K562 (cell line): Measurements from ENCODE around the gene ALDH16A1.

Experiments
- BRD9 ChIP-seq: fragments of 450-650 bp; IDR thresholded peaks from 2 replicates; pipeline ENCODE4 v1.6.1; 2018; ENCODE audit warnings: low read depth; ENCODE audit not compliant: partially characterized antibody
- CTCF ChIP-seq, 3 experiments: IDR thresholded peaks in 2 of 3; conservative IDR thresholded peaks in 1 of 3; 2 replicates each; pipeline ENCODE4 v1.5.1; 2011 to 2012; ENCODE audit warnings: low read length in 3 of 3, mild to moderate bottlenecking in 3 of 3, control low read depth in 2 of 3, improper control_type of control experiment in 1 of 3, inconsistent platforms in 1 of 3, low read depth in 1 of 3, mixed read lengths in 1 of 3, moderate library complexity in 1 of 3; ENCODE audit not compliant: insufficient read depth in 2 of 3
- KDM1A ChIP-seq, 2 experiments: fragments of 450-650 bp; IDR thresholded peaks; 2 replicates each; pipeline ENCODE4 v1.6.1; 2016; ENCODE audit warnings: mild to moderate bottlenecking in 2 of 2
- NFYB ChIP-seq: IDR thresholded peaks from 2 replicates; pipeline ENCODE4 v1.6.1; 2011; ENCODE audit warnings: mild to moderate bottlenecking, moderate library complexity; ENCODE audit not compliant: insufficient read length; ENCODE audit errors: extremely low read depth
- NR1H2 ChIP-seq: sonication (generic); formaldehyde crosslinking; IDR thresholded peaks from 2 replicates; pipeline ENCODE4 v1.4.0; 2020; ENCODE audit warnings: mild to moderate bottlenecking, missing genetic modification reagents
- POLR2A ChIP-seq: fragments of 450-650 bp; conservative IDR thresholded peaks from 2 replicates; pipeline ENCODE4 v1.6.1; 2016
- ZNF3 ChIP-seq: fragments of 250-450 bp; sonication (Bioruptor Pico); IDR thresholded peaks from 2 replicates; pipeline ENCODE4 v1.5.0; 2021; ENCODE audit warnings: mild to moderate bottlenecking, moderate library complexity
- TF ChIP-seq, protein P1 (sequence below): sonication (generic); formaldehyde crosslinking; IDR thresholded peaks from 2 replicates; pipeline ENCODE4 v1.8.0; 2022; ENCODE audit warnings: mild to moderate bottlenecking, missing genetic modification reagents, borderline replicate concordance

DNA sequence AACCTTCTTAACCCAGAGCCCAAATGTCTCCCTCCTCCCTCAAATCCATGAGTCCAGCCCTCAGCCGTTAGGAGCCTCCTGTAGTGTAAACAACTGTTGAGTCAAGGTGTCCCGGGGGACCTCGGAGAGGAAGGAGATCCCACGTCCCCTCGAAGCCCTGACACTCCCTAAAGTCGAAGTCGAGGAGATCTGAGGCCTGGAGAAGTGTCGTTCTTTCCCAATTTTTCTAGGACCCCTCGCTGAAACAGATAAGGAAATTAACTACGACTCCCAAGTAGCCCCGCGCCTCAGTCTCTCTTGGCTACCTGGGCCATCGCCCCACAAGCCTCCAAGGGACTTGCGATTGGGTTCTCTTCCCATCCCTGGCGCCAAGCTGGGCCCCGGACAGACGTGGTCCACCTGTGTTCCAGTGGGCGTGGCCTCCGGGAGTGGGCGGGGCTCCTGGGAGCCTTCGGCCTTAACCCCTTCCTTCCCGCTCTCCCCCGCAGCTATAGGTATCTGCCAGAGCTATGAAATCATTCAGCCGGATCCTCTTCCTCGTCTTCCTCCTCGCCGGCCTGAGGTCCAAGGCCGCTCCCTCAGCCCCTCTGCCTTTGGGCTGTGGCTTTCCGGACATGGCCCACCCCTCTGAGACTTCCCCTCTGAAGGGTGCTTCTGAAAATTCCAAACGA is 27.0 kb upstream of the ALDH16A1 start:
- TF ChIP-seq CTCF (IDR thresholded peaks at IDR 0.05 in 2 of 3, conservative IDR thresholded peaks at IDR 0.05 in 1 of 3; ENCODE audit: insufficient read depth in 2 of 3, low read depth in 1 of 3, low read length in 3 of 3) (no peak), NFYB (no peak), KDM1A (IDR thresholded peaks at IDR 0.05) (no peak), BRD9 (no peak), NR1H2 (no peak), POLR2A (no peak), ZNF3 (CRISPR knock-in tag) (no peak)
- TF ChIP-seq, protein P1, sequence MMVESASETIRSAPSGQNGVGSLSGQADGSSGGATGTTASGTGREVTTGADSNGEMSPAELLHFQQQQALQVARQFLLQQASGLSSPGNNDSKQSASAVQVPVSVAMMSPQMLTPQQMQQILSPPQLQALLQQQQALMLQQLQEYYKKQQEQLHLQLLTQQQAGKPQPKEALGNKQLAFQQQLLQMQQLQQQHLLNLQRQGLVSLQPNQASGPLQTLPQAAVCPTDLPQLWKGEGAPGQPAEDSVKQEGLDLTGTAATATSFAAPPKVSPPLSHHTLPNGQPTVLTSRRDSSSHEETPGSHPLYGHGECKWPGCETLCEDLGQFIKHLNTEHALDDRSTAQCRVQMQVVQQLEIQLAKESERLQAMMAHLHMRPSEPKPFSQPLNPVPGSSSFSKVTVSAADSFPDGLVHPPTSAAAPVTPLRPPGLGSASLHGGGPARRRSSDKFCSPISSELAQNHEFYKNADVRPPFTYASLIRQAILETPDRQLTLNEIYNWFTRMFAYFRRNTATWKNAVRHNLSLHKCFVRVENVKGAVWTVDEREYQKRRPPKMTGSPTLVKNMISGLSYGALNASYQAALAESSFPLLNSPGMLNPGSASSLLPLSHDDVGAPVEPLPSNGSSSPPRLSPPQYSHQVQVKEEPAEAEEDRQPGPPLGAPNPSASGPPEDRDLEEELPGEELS, result no peak
